ENCODE data around the gene CCSAP.

The CCSAP gene

DNA sequence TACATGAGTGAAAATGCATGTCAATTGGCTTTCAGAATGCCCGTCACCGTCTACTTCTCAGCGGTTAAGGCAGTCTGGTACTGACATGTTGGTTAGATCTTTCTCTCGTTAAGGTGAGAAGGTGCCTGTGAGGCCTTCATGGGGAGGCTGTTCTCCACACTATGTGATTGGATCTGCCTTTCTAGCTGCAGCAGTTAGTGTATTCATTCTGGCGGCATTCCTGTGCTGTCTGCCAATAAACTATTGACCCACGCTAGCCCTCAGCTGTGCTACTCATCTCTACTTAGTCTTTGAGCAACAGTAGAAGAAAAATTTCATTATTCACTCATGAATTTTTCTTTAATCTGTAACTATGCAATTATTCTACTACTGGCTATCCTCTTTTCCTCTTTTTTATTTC is 32.0 kb downstream of the CCSAP start:
- H3K4me3 ChIP-seq (ENCODE audit: low read length, poor library complexity, severe bottlenecking): no peak overlapping the region
- H4K20me1 ChIP-seq (ENCODE audit: insufficient read depth, low read length, poor library complexity, severe bottlenecking): no peaks in the 10 kb centered on the region
- no peaks in the 10 kb centered on the region for H3F3A ChIP-seq (ENCODE audit: low read depth)
- no peak overlapping the region for H3K9ac ChIP-seq (ENCODE audit: low read depth, low read length, poor library complexity, severe bottlenecking)
- H3K4me1 ChIP-seq (ENCODE audit: insufficient read depth, low read length, poor library complexity, severe bottlenecking): no peaks in the 10 kb centered on the region
- no peak overlapping the region for H3K4me2 ChIP-seq (ENCODE audit: low read depth, low read length, poor library complexity, severe bottlenecking)
- H2AFZ ChIP-seq (ENCODE audit: low read length): no peak overlapping the region
- no peak for TF ChIP-seq EZH2phosphoT487 (IDR thresholded peaks at IDR 0.05; ENCODE audit: borderline replicate concordance)
- TF ChIP-seq, protein P1, sequence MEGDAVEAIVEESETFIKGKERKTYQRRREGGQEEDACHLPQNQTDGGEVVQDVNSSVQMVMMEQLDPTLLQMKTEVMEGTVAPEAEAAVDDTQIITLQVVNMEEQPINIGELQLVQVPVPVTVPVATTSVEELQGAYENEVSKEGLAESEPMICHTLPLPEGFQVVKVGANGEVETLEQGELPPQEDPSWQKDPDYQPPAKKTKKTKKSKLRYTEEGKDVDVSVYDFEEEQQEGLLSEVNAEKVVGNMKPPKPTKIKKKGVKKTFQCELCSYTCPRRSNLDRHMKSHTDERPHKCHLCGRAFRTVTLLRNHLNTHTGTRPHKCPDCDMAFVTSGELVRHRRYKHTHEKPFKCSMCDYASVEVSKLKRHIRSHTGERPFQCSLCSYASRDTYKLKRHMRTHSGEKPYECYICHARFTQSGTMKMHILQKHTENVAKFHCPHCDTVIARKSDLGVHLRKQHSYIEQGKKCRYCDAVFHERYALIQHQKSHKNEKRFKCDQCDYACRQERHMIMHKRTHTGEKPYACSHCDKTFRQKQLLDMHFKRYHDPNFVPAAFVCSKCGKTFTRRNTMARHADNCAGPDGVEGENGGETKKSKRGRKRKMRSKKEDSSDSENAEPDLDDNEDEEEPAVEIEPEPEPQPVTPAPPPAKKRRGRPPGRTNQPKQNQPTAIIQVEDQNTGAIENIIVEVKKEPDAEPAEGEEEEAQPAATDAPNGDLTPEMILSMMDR (conservative IDR thresholded peaks at IDR 0.05; ENCODE audit: low read length): no peak
- peaks cover 33% of the 10 kb centered on the region; the same call in 1 of the 2 replicates for H3K36me3 ChIP-seq (ENCODE audit: insufficient read depth, low read length)
- H3K9me2 ChIP-seq (replicated peaks; ENCODE audit: low read depth, low read length): no peaks in the 10 kb centered on the region
- H3K9me3 ChIP-seq (ENCODE audit: insufficient read depth, low read depth, low read length): no peaks in the 10 kb centered on the region
- no peaks in the 10 kb centered on the region for H3K79me2 ChIP-seq (ENCODE audit: insufficient read depth, low read length)
- H3K27me3 ChIP-seq (ENCODE audit: insufficient read depth, low read length, poor library complexity, severe bottlenecking): no peaks in the 10 kb centered on the region

DNA sequence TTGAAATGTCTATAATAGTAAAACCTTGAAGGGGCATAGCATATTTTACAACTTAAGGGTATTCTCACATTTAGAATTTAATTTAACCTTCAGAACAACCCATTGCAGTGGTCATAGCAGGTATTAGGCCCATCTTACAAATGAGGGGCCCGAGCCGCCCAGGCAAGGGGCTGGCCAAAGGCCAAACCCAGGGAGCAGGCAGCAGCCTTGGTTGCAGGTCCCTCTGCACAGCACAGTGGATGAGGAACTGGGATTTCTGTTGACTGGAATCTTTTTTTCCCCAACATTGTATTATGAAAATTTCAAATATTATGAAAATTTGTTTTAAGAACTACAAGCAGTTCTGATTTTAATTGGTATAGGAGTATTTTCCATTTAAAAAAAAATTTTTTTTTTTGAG is 33.2 kb downstream of the CCSAP start:
- Histone ChIP-seq H3K9ac (ENCODE audit: low read depth, low read length, poor library complexity, severe bottlenecking) (no peak overlapping the region), H3K9me2 (replicated peaks; ENCODE audit: low read depth, low read length) (no peaks in the 10 kb centered on the region), H4K20me1 (ENCODE audit: insufficient read depth, low read length, poor library complexity, severe bottlenecking) (no peaks in the 10 kb centered on the region), H3K4me1 (ENCODE audit: insufficient read depth, low read length, poor library complexity, severe bottlenecking) (no peaks in the 10 kb centered on the region), H3K36me3 (ENCODE audit: insufficient read depth, low read length) (peaks cover 43% of the 10 kb centered on the region; the same call in 1 of the 2 replicates), H3F3A (ENCODE audit: low read depth) (no peaks in the 10 kb centered on the region), H3K9me3 (ENCODE audit: insufficient read depth, low read depth, low read length) (no peaks in the 10 kb centered on the region), H3K27me3 (ENCODE audit: insufficient read depth, low read length, poor library complexity, severe bottlenecking) (no peaks in the 10 kb centered on the region), H3K4me2 (ENCODE audit: low read depth, low read length, poor library complexity, severe bottlenecking) (no peak overlapping the region), H3K79me2 (ENCODE audit: insufficient read depth, low read length) (no peaks in the 10 kb centered on the region), H3K4me3 (ENCODE audit: low read length, poor library complexity, severe bottlenecking) (no peak overlapping the region), H2AFZ (ENCODE audit: low read length) (no peak overlapping the region)
- no peak for TF ChIP-seq EZH2phosphoT487 (IDR thresholded peaks at IDR 0.05; ENCODE audit: borderline replicate concordance)
- TF ChIP-seq, protein P1 (conservative IDR thresholded peaks at IDR 0.05; ENCODE audit: low read length): no peak

DNA sequence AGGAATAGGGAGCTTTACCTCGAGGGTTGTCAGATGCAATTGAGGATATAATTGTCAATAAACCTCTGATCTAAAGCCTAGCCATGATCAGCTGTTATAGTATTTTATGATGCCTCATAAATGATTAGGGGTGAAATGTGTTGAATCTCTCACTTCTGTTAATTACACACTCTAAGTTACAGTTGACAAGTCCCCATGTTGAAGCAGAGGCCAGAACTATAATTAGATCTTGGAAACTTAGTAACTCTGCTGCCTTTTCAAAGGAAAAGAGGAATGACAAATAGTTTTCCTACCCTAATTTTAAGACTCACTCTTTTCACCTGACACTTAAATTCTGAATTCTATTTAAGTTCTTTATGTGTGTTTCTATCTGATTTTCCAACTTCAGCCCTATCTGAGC is 33.8 kb downstream of the CCSAP start:
- no peak overlapping the region for H3K9ac ChIP-seq (ENCODE audit: low read depth, low read length, poor library complexity, severe bottlenecking)
- TF ChIP-seq, protein P1 (conservative IDR thresholded peaks at IDR 0.05; ENCODE audit: low read length): no peak
- no peak for TF ChIP-seq EZH2phosphoT487 (IDR thresholded peaks at IDR 0.05; ENCODE audit: borderline replicate concordance)
- no peaks in the 10 kb centered on the region for H3K9me3 ChIP-seq (ENCODE audit: insufficient read depth, low read depth, low read length)
- no peak overlapping the region for H3K4me3 ChIP-seq (ENCODE audit: low read length, poor library complexity, severe bottlenecking)
- H3K4me2 ChIP-seq (ENCODE audit: low read depth, low read length, poor library complexity, severe bottlenecking): no peak overlapping the region
- no peak overlapping the region for H2AFZ ChIP-seq (ENCODE audit: low read length)
- no peaks in the 10 kb centered on the region for H3K4me1 ChIP-seq (ENCODE audit: insufficient read depth, low read length, poor library complexity, severe bottlenecking)
- H3F3A ChIP-seq (ENCODE audit: low read depth): no peaks in the 10 kb centered on the region
- no peaks in the 10 kb centered on the region for H3K79me2 ChIP-seq (ENCODE audit: insufficient read depth, low read length)
- H3K36me3 ChIP-seq (ENCODE audit: insufficient read depth, low read length): peaks cover 50% of the 10 kb centered on the region
- H3K9me2 ChIP-seq (replicated peaks; ENCODE audit: low read depth, low read length): no peaks in the 10 kb centered on the region
- no peaks in the 10 kb centered on the region for H4K20me1 ChIP-seq (ENCODE audit: insufficient read depth, low read length, poor library complexity, severe bottlenecking)
- no peaks in the 10 kb centered on the region for H3K27me3 ChIP-seq (ENCODE audit: insufficient read depth, low read length, poor library complexity, severe bottlenecking)

All from Loucy (cell line).